Fibroblast of skin of right biceps (primary cell): ENCODE results near the gene QKI.
A peak's percentile ranks its signal among the peaks of the same experiment; 100 is the strongest.
"Not testable (repeated sequence)": the region's sequence is repeated elsewhere in the genome, so short reads cannot be mapped to it uniquely, and the experiment has no call there.

Experiments
- DNase-seq: peaks from one replicate; pipeline ENCODE4 v3.0.0-alpha.2; 2013

The QKI gene

DNA sequence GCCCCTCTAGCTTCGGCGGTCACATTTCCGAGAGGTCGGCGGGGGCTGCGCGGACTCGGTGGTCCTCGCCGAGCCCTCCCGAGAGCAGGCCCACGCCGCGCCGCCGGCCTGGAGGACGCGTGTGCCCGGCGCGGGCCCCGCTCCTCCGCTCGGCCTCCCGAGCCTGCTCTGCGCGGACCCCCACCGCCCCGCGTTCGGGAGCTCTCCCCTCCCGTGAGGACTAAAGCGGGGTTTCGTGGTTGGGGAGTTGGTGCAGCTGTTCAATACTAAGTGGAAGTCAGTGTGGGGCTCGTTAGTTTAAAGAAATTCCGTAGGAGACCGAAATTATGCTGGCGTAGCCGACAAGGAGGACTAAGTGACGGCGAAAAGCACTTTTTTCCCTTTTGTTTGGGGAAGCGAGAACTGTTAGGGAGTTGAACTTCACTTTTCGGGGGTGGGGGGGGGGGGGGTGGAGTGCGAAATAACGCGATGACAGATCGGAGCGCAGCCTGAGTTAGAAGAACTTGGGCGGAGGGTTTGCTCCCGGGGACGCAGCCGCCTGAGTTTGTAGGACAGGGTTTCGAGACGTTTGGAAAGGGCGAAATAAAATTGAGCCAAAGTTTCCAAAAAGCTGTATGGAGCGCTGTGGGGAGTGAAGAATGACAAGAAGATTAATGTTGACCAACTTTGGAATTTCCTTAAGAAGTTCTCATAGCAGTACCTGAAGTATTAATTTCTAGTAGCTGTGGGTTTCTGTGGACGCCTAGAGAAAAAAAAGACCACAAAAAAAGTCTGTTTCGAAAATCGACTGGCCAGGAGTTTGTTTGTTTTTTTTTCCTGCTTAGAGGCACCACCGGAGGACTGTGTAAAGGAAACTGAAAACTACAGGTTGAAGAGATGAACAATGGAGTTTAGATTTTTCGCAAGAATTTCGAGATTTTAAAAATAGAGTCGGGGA lies 1.4 kb downstream of the QKI start:
- peak; percentile 68 for DNase-seq

DNA sequence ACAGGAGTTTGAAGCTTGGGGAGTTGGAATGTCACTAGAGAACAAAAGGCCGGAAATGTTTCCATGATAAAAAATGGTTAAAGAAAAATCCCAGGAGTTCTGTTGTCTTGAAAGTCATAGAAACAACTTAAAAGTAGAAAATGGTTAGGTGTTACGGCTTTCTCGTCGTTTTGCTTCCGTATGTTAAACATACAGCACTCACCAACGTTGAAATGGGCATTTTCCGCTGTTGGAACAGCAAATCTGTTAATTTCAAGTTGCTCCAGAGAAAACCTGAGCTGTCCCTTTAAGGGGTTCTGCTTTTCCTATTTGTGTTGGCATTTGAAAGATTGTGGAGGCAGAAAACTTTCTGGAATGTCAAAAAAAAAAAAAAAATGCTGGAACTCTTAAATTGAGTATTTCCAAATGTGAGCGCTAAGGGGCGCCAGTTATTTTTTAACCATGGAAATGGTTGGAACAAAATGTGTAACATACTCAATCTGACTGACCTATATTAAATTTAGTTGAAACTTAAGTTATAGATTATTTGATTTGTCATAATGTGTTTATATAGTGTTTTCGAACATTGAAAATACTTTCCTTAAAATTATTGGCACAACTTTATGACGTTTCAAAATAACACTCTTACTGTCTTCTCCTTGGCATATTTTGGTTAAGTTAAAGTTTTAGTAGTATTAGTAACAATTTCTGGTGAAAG lies 2.2 kb downstream of the QKI start:
- peak; percentile 90 for DNase-seq

DNA sequence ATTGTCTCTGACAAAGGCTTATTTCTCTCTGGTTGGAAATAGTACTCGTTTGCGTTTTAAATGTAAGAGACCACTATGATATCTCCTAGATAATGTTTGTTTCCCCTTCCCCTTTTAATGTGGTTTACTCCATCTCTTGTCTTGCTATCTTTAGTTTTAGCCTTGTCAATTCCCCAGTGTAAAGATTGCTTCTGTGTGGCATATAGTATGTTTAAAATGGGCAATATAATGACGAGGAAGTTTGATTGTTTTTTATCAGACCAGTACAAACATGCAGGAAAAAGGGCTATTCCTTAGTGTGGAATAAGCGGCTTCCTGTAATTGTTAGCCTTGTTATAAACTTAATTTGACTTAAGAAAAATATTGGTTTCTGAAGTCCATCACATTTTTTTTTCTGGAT lies 3.1 kb downstream of the QKI start:
- no peak for DNase-seq

DNA sequence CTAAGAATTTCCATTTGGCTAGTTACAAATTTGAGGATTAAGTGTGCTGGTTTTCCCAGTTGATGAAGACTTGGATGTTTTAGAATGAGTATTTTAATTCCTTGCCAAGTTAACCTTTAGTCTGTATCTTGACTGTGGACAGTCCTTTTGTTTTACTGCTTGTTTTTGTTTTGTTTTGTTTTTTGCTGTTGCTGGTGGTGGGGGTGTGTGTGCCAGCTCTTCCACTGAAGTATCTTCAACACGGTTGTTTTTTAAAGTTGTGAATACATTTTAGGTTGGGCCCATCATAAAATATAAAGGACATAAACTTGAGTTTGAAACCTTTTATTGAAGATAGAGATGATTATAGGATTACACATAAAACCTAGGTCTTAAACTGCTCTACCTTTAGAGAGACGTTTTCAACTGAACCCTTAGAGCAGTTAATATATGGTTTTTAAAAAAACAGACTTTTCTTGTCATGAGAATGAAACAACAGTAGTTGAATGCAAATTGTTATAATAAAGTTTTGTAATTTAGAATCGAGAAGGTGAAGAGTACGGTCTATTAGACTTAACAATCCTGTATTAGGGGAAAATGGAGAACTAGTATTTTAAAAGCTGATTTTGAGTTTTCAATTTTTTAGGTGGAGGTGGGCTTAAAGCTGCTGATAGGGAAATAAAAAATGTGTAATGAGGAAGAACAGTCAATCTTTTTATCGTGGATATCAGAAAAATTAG lies 4.0 kb downstream of the QKI start:
- DNase-seq, result no peak

DNA sequence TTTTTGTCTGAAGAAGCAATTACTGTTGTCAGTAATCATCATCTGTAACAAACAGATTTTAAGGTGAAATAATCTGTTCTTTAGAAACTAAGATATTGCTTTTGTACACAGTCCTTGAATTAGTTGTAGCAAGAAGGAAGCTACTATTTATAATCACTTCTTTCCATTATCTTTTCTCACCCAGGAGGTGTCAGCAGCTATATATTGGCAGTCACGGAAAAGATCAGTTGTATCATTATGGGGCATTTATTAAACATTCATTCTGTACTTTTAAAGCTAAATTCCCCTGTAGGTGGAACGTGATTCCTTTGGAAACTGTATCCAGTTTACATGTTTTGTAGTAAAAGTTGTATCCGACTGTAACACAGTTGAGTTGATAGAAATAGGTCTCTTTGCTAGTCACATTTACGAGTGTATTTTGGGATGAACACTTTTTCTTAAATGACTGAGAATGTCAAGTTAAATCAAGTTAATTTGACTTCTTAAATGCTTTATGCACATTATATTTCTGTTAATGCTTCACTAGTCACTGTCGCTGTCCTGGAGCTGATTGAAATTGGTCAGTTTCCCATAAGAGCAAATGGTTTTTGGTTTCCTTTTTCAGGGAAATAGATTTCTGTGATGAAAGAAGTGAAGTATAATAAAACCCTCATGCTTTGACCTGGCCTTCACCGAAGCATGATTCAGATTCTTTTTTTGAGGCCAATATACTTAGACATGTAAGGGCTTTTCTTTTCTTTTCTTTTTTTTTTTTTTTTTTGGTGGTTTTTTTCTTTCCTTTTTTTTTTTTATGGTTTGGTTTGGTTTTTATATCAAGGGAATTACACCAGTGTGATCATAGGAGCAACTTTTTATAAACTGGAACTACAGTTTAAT lies 5.1 kb downstream of the QKI start:
- DNase-seq, result peak; percentile 51

DNA sequence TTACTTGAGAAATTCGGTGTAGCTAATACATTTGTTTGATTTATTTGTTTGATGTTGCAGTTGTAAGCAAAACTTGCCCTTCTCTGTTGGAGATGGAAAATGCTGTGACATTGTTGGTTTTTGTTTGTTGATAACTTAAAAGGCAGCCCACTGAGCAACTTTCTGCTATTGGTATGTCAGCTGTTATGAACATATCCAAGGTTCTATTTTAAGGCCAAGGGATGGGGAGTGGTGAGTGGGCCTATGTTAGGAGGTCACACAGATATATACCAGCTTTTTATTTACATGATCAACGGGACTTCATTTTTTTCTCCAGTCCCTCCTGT lies 5.7 kb downstream of the QKI start:
- DNase-seq, result no peak

DNA sequence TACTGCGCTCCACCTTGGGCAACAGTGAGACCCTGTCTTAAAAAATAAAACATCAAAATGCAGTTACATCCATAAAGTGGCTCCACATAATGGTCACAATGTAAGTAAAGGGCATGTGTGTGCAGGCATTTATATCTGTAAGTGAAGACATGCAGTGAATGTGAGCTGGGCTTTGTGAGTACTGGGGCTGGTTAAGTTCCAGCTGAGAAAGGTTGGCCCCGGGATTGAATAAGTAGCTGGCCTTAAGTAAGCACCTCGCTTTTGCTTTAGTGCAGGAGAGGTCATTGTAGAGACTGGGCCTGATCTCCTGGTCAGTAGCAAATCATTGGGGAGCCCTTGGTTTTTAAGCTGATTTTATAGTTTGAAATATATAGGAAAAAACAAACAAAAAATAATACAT lies 8.0 kb downstream of the QKI start:
- no peak for DNase-seq

DNA sequence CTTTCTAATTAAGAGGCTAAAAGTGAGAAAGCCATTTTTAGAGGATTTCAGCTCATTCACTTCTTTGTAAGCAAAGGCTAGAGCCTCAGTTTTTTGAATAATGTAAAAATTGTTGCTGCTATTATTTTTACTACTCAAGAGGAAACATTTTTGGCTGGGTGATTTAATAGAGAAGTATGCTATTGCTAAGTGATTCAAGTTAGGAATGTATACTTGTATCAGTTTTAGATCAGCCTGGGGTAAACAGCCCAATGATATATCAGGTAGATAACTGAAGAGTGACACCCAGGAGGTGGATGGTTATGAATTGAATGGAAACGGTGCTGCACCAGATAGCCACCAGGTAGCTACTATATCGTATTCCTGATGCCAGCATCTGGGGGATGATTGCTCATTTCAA lies 9.2 kb downstream of the QKI start:
- DNase-seq, result peak; percentile 28

DNA sequence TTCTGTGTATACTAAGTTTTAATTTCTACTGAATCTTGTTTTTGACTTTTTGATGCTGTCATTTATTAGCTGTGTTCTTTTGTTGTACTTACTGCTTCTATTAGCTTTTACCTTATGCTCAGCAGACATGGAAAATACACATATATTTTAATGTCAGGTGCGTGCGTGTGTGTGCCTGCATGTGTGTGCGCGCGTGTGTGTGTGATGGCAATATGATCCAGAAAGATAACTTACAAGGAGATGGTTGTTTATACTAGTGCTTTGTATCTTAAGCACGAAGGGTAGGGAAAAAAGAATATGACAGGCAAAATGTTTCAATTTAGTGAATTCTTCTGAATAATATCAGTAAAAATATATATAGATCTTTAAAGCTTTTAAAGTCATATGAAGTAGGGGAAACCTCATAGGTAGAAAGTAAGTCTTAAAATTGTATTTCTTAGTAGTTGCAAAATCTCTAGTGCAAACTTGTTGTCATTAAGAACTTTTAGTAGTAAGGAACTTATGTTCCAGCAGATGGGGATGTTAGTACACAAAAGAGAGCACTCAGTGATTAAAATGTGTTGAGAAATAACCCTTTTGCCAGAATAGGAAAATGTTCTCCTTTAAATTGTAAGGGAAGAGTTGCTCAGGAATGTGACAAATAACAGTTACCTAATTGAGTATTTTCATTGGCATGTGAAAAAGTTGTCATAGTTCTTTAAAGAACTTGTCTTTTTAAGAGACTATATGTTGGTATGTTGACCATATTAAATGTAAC lies 13.2 kb downstream of the QKI start:
- DNase-seq, result peak; percentile 83

DNA sequence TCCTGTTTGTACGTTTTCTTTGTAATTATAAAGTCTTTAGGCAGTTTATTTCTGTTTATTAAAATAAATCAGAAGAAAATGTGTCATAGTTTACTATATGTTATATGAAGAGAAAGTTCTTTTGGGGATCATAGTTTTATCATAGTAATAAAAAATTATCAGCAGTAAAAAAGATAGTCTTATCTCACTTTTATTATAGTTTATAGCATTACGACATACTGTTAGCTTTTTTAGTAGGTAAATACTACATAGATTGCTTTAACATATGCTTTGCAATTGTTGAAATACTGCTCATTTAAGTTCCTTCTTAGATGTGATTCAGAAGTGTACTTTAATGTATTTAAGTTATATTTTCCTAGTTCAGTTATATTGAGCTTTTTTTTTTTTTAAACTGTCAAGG lies 13.9 kb downstream of the QKI start:
- no peak for DNase-seq

DNA sequence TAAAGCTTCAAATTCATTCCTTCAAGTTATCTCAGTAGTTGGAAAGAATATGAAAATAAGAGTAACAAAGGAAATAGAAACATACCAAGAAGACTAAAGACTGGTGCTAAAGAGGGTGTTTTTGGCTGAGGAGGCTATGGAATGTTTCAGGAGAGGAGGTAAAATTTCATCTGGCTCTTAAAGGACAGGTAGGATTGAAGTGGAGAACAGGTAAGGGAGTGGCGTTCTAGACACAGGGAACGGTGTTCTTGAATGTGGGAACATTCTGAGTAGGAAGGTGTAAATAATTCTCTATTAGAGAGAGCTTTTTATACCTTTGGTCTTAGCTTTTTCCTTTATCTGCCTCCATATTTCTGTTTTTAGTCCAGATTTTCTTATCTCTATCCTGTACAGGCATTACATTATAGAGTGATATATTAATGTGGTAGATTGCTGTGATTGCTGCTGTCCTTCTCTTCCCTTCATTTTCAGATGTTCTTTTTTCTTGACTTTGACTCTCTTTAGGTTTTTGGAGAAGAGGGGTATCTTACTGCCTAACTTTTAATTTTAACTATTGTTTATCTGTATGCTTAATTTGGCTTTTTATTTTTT lies 15.4 kb downstream of the QKI start:
- no peak for DNase-seq

DNA sequence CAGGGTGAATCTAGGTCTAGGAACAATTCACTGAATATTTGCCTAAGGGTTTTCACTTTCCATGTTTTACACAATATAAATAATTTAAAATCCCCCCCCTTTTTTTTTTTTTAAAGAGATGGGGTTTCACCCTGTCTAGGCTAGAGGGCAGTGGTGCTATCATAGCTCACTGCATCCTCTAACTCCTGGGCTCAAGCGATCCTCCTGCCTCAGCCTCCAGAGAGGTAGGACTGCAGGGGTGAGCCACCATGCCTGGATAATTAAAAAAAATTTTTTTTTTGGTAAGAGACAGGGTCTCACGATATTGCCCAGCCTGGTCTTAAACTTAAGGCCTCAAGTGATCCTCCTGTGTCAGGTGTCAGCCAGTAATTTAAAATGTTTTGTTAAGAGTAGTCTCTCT lies 17.8 kb downstream of the QKI start:
- DNase-seq, result no peak

DNA sequence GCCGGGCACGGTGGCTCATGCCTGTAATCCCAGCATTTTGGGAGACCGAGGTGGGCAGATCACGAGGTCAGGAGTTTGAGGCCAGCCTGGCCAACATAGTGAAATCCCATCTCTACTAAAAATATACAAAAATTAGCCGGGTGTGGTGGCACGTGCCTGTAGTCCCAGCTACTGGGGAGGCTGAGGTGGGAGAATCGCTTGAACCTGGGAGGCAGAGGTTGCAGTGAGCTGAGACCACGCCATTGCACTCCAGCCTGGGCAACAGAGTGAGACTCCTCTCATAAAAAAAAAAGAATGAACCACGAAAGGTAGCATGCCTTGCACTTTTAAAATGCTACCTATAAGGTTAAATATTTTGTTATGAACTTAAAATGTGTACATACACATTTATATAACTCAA lies 19.0 kb downstream of the QKI start:
- DNase-seq, result not testable (repeated sequence)

DNA sequence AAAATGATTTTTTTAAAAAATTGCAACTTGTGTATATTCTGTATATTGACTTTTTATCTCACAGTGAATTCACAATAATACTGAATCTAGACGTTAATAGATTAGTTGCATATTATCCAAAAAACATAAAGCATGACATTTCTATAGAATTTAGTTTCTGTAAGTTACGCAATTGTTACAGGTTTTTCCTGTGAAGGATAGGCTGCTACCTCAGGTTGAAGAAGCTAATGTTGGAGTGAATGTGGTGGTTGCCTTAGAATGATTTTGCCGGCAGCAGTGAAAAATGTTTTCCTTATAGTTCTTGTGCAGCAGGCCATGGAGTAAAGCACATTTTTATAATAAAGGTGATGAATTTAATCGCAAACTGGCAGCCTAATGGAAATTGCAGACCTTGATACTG lies 20.5 kb downstream of the QKI start:
- no peak for DNase-seq

DNA sequence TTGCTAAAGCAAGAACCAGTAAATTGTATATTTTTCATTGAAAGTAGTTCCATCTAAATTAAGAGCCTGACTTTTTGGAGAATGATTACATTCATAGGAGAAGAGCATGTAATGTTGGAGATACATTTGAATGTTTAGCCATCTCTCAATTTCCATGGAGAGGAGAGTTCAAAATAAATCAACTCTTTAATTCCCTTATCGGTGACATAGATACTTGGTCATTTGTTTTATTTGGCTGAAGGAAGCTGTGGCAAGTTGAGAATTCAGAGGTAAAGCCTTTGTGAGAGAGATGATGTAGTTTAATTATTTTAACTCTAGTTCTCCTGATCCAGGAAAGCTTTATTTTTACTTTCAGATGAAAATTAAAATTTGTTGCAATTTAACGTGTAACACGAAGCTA lies 22.3 kb downstream of the QKI start:
- DNase-seq, result no peak

DNA sequence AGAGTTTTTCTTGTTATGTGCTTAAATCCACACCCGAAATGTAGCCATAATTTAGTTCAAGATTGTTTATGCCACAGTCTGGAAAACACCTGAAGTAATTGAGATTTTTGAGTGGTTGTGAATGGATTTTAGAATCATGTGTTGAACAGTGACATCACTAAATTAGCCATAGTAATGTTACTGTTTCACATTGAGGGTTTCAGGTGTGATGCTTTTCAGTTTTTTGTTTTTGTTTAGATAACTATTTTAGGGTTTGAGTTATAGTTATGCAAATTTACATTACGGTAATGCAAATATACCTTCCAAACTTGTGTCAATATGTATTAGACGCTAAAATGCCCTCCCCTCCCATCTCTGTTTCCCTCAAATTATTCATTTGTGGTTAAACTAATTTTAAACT lies 22.9 kb downstream of the QKI start:
- no peak for DNase-seq

DNA sequence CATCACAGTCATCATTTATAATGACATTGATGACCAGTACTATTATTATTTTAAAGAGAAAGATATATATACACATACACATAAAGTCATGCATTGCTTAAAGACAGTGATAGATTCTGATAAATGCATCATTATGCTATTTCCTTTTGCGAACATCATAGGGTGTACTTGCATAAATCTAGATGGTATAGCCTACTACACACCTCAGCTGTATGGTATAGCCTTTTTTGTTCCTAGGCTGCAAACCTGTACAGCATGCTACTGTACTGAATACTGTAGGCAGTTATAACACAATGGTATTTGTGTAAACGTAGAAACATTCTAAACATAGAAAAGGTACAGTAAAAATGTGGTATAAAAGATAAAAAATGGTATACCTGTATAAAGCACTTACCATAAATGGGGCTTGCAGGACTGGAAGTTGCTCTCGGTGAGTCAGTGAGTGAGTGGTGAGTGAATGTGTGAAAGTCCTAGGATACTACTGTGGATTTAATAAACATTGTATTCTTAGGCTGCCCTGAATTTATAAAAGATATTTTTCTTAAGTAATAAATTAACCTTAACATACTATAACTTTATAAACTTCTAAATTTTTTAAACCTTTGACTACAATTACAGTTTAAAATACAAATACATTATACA lies 23.9 kb downstream of the QKI start:
- no peak for DNase-seq

DNA sequence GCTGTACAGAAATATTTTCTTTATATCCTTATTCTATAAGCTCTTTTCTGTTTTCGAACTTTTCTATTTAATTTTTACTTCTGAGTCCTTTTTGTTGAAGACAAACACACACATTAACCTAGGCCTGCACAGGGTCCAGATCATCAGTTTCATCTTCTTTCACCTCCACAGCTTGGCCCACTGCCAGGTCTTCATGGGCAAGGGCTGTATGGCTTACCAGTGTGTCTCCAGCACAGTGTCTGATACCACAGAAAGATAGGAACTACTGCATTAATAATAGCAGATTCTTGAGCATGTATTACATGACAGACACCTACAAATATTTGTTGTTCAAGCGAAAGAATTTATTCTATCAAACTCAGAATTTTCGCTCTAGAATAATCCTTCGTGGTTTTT lies 24.4 kb downstream of the QKI start:
- DNase-seq, result no peak

DNA sequence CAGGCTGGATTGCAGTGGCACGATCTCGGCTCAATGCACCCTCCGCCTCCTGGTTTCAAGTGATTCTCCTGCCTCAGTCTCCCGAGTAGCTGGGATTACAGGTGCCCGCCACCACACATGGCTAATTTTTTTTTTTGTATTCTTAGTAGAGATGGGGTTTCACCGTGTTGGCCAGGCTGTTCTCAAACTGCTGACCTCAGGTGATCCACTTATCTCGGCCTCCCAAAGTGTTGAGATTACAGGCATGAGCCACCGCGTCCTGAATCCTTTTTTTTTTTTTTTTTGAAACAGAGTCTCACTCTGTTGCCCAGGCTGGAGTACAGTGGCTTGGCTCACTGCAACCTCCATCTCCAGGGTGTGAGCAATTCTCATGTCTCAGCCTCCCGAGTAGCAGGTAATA lies 24.9 kb downstream of the QKI start:
- not testable (repeated sequence) for DNase-seq

DNA sequence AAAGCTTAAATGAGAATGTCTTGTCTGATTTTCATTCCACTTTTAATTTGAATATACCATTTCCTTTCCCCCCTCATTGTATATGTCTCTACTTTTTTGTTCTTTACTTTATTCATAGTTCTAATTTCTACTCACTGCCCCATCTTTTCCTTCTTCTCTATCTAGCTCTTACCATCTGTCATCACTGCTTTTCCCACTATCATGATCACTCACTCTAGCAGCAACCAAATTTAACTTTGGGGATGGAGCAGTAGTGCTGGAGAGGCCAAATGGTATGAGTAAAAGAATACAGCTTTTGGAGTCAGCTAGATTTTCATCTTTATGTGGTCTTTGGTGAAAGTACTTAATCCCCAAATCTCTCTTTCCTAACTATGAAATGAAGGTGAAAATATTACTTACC lies 25.5 kb downstream of the QKI start:
- DNase-seq, result no peak

DNA sequence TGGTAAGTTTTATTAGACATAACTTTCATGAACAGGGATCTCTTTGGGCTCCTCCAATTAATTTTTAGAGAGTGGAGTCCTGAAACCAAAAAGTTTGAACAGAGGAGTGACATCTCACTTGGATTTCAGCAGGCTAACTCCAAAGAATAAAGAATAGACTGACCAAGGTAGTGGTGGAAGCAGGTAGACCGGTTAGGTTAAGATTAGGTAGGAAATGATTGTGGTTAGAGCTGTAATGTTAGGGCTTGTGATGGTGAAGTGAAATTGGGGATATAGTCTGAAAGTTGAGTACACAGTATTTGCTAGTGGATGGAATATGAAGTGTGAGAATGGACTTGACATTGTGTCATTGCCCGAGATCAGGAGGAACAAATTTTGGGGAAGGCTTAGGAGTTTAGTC lies 27.8 kb downstream of the QKI start:
- no peak for DNase-seq
